ENCODE results near the gene RAB25. TPM values are rescaled to one million over a fixed set of nuclear protein-coding genes. Genes with fewer than 3 reads are reported as not detected.
A peak's percentile ranks its signal among the peaks of the same experiment; 100 is the strongest.

Gene RAB25
- total and polyA plus RNA-seq, 2 experiments from 2014 or later = 71.1 to 106 TPM

GRCh38 chr1:156108057-156108456 lies 47.1 kb downstream of the RAB25 start:
- 94% methylated on average over 3 of the region's 3 CpGs for WGBS (ENCODE audit: low lambda C conversion rate, missing lambda C conversion rate)

GRCh38 chr1:156108664-156109241 lies 47.8 kb downstream of the RAB25 start:
- Histone ChIP-seq H3K36me3 (replicated peaks; ENCODE audit: insufficient read depth, low read depth) (no peaks in the 10 kb centered on the region), H3K4me2 (no peak overlapping the region), H4K20me1 (ENCODE audit: insufficient read depth, poor library complexity, severe bottlenecking) (no peaks in the 10 kb centered on the region), H2AFZ (no peak overlapping the region), H3K9me3 (ENCODE audit: low read depth) (no peaks in the 10 kb centered on the region), H3K4me1 (ENCODE audit: insufficient read depth) (peaks cover 58% of the 10 kb centered on the region), H3K79me2 (peaks cover 28% of the 10 kb centered on the region), H3K27me3 (no peaks in the 10 kb centered on the region), H3K27ac (no peak overlapping the region), H3K4me3 (no peak overlapping the region), H3K9me2 (replicated peaks; ENCODE audit: insufficient read depth) (no peaks in the 10 kb centered on the region)
- 96% methylated on average over 6 of the region's 6 CpGs for WGBS (ENCODE audit: low lambda C conversion rate, missing lambda C conversion rate)
- no peak for DNase-seq (ENCODE audit: low spot score)
- no peak for TF ChIP-seq CTCF (IDR thresholded peaks at IDR 0.05; ENCODE audit: poor library complexity)
- no peak for TF ChIP-seq EZH2phosphoT487 (IDR thresholded peaks at IDR 0.05; ENCODE audit: low read depth, severe bottlenecking, unreplicated experiment)
- no peak for TF ChIP-seq EZH2 (IDR thresholded peaks at IDR 0.05; ENCODE audit: borderline replicate concordance)

More at GRCh38 chr1:156108057-156108456, 47.1 kb downstream of the RAB25 start:
- no peaks in the 10 kb centered on the region for H3K9me3 ChIP-seq (ENCODE audit: low read depth)
- H3K27ac ChIP-seq = peak overlapping the region; percentile 99
- H3K27me3 ChIP-seq = no peaks in the 10 kb centered on the region
- no peaks in the 10 kb centered on the region for H3K9me2 ChIP-seq (replicated peaks; ENCODE audit: insufficient read depth)
- no peak overlapping the region for H2AFZ ChIP-seq
- H3K4me2 ChIP-seq = no peak overlapping the region
- H3K4me1 ChIP-seq (ENCODE audit: insufficient read depth) = peaks cover 58% of the 10 kb centered on the region
- DNase-seq (ENCODE audit: low spot score) = no peak
- no peak overlapping the region for H3K4me3 ChIP-seq
- H3K36me3 ChIP-seq (replicated peaks; ENCODE audit: insufficient read depth, low read depth) = no peaks in the 10 kb centered on the region
- peaks cover 35% of the 10 kb centered on the region for H3K79me2 ChIP-seq
- TF ChIP-seq EZH2 (IDR thresholded peaks at IDR 0.05; ENCODE audit: borderline replicate concordance) = no peak
- TF ChIP-seq EZH2phosphoT487 (IDR thresholded peaks at IDR 0.05; ENCODE audit: low read depth, severe bottlenecking, unreplicated experiment) = no peak
- TF ChIP-seq CTCF (IDR thresholded peaks at IDR 0.05; ENCODE audit: poor library complexity) = no peak
- no peaks in the 10 kb centered on the region for H4K20me1 ChIP-seq (ENCODE audit: insufficient read depth, poor library complexity, severe bottlenecking)

GRCh38 chr1:156110252-156110651 lies 49.3 kb downstream of the RAB25 start:
- no peak overlapping the region for H3K4me3 ChIP-seq
- no peak overlapping the region for H3K27ac ChIP-seq
- no peak overlapping the region for H3K4me2 ChIP-seq
- TF ChIP-seq EZH2phosphoT487 (IDR thresholded peaks at IDR 0.05; ENCODE audit: low read depth, severe bottlenecking, unreplicated experiment) (no peak), CTCF (IDR thresholded peaks at IDR 0.05; ENCODE audit: poor library complexity) (no peak), EZH2 (IDR thresholded peaks at IDR 0.05; ENCODE audit: borderline replicate concordance) (no peak)
- 90% methylated on average over 2 of the region's 2 CpGs for WGBS (ENCODE audit: low lambda C conversion rate, missing lambda C conversion rate)
- H3K27me3 ChIP-seq = no peaks in the 10 kb centered on the region
- H3K79me2 ChIP-seq = peaks cover 22% of the 10 kb centered on the region
- H3K4me1 ChIP-seq (ENCODE audit: insufficient read depth) = peaks cover 48% of the 10 kb centered on the region
- H4K20me1 ChIP-seq (ENCODE audit: insufficient read depth, poor library complexity, severe bottlenecking) = peaks cover 5% of the 10 kb centered on the region
- DNase-seq (ENCODE audit: low spot score) = no peak
- no peak overlapping the region for H2AFZ ChIP-seq
- no peaks in the 10 kb centered on the region for H3K36me3 ChIP-seq (replicated peaks; ENCODE audit: insufficient read depth, low read depth)
- H3K9me2 ChIP-seq (replicated peaks; ENCODE audit: insufficient read depth) = no peaks in the 10 kb centered on the region
- H3K9me3 ChIP-seq (ENCODE audit: low read depth) = no peaks in the 10 kb centered on the region
